Measurements from ENCODE around the gene PLXNC1.

DNA sequence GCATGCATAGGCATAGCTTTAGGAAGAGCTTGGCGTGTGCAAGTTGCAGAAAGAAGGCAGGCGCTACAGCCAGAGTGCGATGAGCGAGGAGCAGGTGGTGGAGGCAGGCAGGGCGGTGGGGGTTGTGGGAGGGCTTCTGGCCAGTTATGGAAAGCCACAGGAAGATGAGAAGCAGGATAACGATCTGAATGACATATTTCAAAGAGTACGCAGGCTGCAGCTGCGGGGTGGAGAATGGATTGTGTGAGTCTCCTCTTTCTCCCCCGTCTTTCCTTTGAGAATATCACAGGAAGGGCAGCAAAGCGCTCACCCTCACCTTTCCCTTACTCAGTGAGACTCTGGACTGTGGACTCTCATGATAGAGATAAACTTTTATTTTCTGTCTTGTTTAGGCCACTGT is 48.7 kb upstream of the PLXNC1 start:
- TF ChIP-seq CTCF (conservative IDR thresholded peaks at IDR 0.05; ENCODE audit: low read length) (no peak), EZH2phosphoT487 (IDR thresholded peaks at IDR 0.05; ENCODE audit: borderline replicate concordance) (no peak)

Data from Loucy (cell line).